H1 (cell line): ENCODE data around the gene KCTD4. TPM values are rescaled to one million over a fixed set of nuclear protein-coding genes. Genes with fewer than 3 reads are reported as not detected.

Experiments
- polyA plus RNA-seq, 7 experiments: library from polyadenylated mRNA; depleted of rRNA in 3 of 7; stranded (reverse) in 5 of 7; unstranded in 2 of 7; fragments of >200 nt in 5 of 7; fragments of 200-250 nt in 2 of 7; gene quantifications; 1 replicate in 5 of 7; 2 replicates in 1 of 7; 4 replicates in 1 of 7; pipeline versions ENCODE4 v1.2.1 to v1.2.3, GENCODE V29; 2011 to 2013; ENCODE audit warnings: missing spikeins in 2 of 7, mixed read lengths in 2 of 7
- total RNA-seq: library from RNA; stranded (reverse); fragmentation: NEBNext Ultra II Directional; extraction: Animal tissue kit (Norgen Biotek cat#: 25700); gene quantifications from 2 replicates; pipeline ENCODE4 v1.2.1, GENCODE V29; 2021

Gene KCTD4
- total and polyA plus RNA-seq, 2 of the 8 experiments (the other 6 are each of a cell fraction or from before 2014, with no cell fraction given): not detected

Other genes starting within 250 kb of the KCTD4 start
- gene NUFIP1, start 211.6 kb downstream of the KCTD4 start, total RNA-seq: 16.6 and 17.0 TPM in 2 replicates
- gene NUFIP1, start 211.6 kb downstream of the KCTD4 start, polyA plus RNA-seq (2011; rRNA removed): 4.6 and 5.3 TPM in 2 replicates
- gene GPALPP1, start 211.5 kb downstream of the KCTD4 start, total RNA-seq: 26.1 and 30.2 TPM in 2 replicates
- 8.5 and 11.0 TPM in 2 replicates for gene GPALPP1, start 211.5 kb downstream of the KCTD4 start, polyA plus RNA-seq (2011; rRNA removed)
- gene GTF2F2, start 80.5 kb downstream of the KCTD4 start, total RNA-seq: 31.1 and 32.8 TPM in 2 replicates
- gene GTF2F2, start 80.5 kb downstream of the KCTD4 start, polyA plus RNA-seq (2011; rRNA removed): 7.3 and 10.8 TPM in 2 replicates
- 2,279 and 2,327 TPM in 2 replicates for gene TPT1, start 140.1 kb upstream of the KCTD4 start, total RNA-seq
- gene TPT1, start 140.1 kb upstream of the KCTD4 start, polyA plus RNA-seq (2011; rRNA removed): 1,570 and 2,245 TPM in 2 replicates
- gene SLC25A30, start 217.3 kb upstream of the KCTD4 start, total RNA-seq: 7.4 and 8.7 TPM in 2 replicates
- 2.1 and 2.5 TPM in 2 replicates for gene SLC25A30, start 217.3 kb upstream of the KCTD4 start, polyA plus RNA-seq (2011; rRNA removed)